Stimulated activated CD4-positive, alpha-beta T cell treated with anti-CD3 and anti-CD28 coated beads, TNF-alpha, amount 100 ng/mL, for 24 hours (primary cell): ENCODE measurements around the gene PRKG1.
"Not testable (repeated sequence)": the region's sequence is repeated elsewhere in the genome, so short reads cannot be mapped to it uniquely, and the experiment has no call there.

Source experiments
- DNase-seq, 3 experiments: peaks; one replicate each; pipeline ENCODE4 v3.0.0-alpha.2; 2020; ENCODE audit warnings: low read depth in 3 of 3

Gene PRKG1

GRCh38 chr10:52111101-52111891 is 1037.0 kb downstream of the PRKG1 start:
- no peak for DNase-seq

GRCh38 chr10:52115823-52116222 is 1041.5 kb downstream of the PRKG1 start:
- no peak for DNase-seq

- DNase-seq, result no peak
Measured at GRCh38 chr10:52119507-52119906, 1045.2 kb downstream of the PRKG1 start.

GRCh38 chr10:52121688-52122087 is 1047.4 kb downstream of the PRKG1 start:
- DNase-seq, result no peak

- DNase-seq, result no peak
Measured at GRCh38 chr10:52128056-52128683, 1053.9 kb downstream of the PRKG1 start.

GRCh38 chr10:52129410-52130178 is 1055.3 kb downstream of the PRKG1 start:
- no peak for DNase-seq

GRCh38 chr10:52135101-52135500 is 1060.8 kb downstream of the PRKG1 start:
- DNase-seq, result no peak

GRCh38 chr10:52136921-52137320 is 1062.6 kb downstream of the PRKG1 start:
- DNase-seq, result no peak

GRCh38 chr10:52143338-52143737 is 1069.1 kb downstream of the PRKG1 start:
- no peak for DNase-seq

GRCh38 chr10:52145636-52146035 is 1071.3 kb downstream of the PRKG1 start:
- no peak for DNase-seq

- no peak for DNase-seq
Measured at GRCh38 chr10:52146766-52147165, 1072.5 kb downstream of the PRKG1 start.

- no peak for DNase-seq
Measured at GRCh38 chr10:52170776-52171175, 1096.5 kb downstream of the PRKG1 start.

- DNase-seq, result no peak
Measured at GRCh38 chr10:52172581-52172980, 1098.3 kb downstream of the PRKG1 start.

GRCh38 chr10:52185256-52185655 is 1111.0 kb downstream of the PRKG1 start:
- no peak for DNase-seq

- no peak for DNase-seq
Measured at GRCh38 chr10:52187521-52188258, 1113.4 kb downstream of the PRKG1 start.

- DNase-seq, result no peak
Measured at GRCh38 chr10:52191049-52191448, 1116.8 kb downstream of the PRKG1 start.

- no peak for DNase-seq
Measured at GRCh38 chr10:52194191-52194590, 1119.9 kb downstream of the PRKG1 start.

- DNase-seq, result no peak
Measured at GRCh38 chr10:52194716-52195115, 1120.4 kb downstream of the PRKG1 start.

- DNase-seq, result no peak
Measured at GRCh38 chr10:52197098-52197497, 1122.8 kb downstream of the PRKG1 start.

GRCh38 chr10:52198540-52198939 is 1124.3 kb downstream of the PRKG1 start:
- DNase-seq, result no peak

- not testable (repeated sequence) for DNase-seq
Measured at GRCh38 chr10:52204906-52205305, 1130.6 kb downstream of the PRKG1 start.

GRCh38 chr10:52208365-52208764 is 1134.1 kb downstream of the PRKG1 start:
- no peak for DNase-seq
